Keratinocyte (primary cell): ENCODE measurements around the gene CLDN20. TPM values are rescaled to one million over a fixed set of nuclear protein-coding genes. Genes with fewer than 3 reads are reported as not detected.

Experiments
- DNase-seq: peaks from one replicate; pipeline ENCODE4 v3.0.0-alpha.2; 2011; ENCODE audit warnings: low read depth, missing footprints, low spot score
- FAIRE-seq: peaks from 2 replicates; lab custom pipeline; 2011; peaks lifted over from hg19 to GRCh38; lab: Jason Lieb, UNC
- H2AFZ ChIP-seq: 2 replicates; pipeline ENCODE4 v1.6.0; 2012; ENCODE audit warnings: low read length, control low read depth, inconsistent platforms; ENCODE audit not compliant: control insufficient read depth
- H3K27ac ChIP-seq: 2 replicates; pipeline ENCODE4 v1.5.1; 2011; ENCODE audit warnings: low read length; ENCODE audit not compliant: control insufficient read depth, insufficient read depth
- H3K27me3 ChIP-seq: 3 replicates; pipeline ENCODE4 v1.6.0; 2011; ENCODE audit warnings: low read length; ENCODE audit not compliant: control insufficient read depth, insufficient read depth; ENCODE audit errors: extremely low read depth
- H3K36me3 ChIP-seq, 2 experiments: 2 replicates in 1 of 2; 3 replicates in 1 of 2; pipeline ENCODE4 v1.5.1; 2011; ENCODE audit warnings: low read length in 2 of 2, mild to moderate bottlenecking in 1 of 2; ENCODE audit not compliant: control insufficient read depth in 2 of 2, insufficient read depth in 2 of 2; ENCODE audit errors: extremely low read depth in 1 of 2
- H3K4me1 ChIP-seq: 3 replicates; pipeline ENCODE4 v1.5.1; 2011; ENCODE audit warnings: low read length; ENCODE audit not compliant: control insufficient read depth, insufficient read depth; ENCODE audit errors: extremely low read depth
- H3K4me2 ChIP-seq: 3 replicates; pipeline ENCODE4 v1.6.0; 2011; ENCODE audit warnings: low read depth, low read length; ENCODE audit not compliant: control insufficient read depth, insufficient read depth; ENCODE audit errors: extremely low read depth
- H3K4me3 ChIP-seq, 3 experiments: fragments of 200-600 bp in 1 of 3; sonication (generic) in 1 of 3; 2 replicates in 2 of 3; 3 replicates in 1 of 3; pipeline ENCODE4 v1.5.1; 2011 to 2016; ENCODE audit warnings: low read length in 3 of 3, mild to moderate bottlenecking in 3 of 3, control low read depth in 2 of 3, inconsistent platforms in 1 of 3, low read depth in 1 of 3, mixed read lengths in 1 of 3, mixed run types in 1 of 3, moderate library complexity in 1 of 3; ENCODE audit not compliant: control insufficient read depth in 2 of 3, insufficient read depth in 2 of 3; ENCODE audit errors: extremely low read depth in 1 of 3
- H3K79me2 ChIP-seq: 2 replicates; pipeline ENCODE4 v1.6.0; 2012; ENCODE audit warnings: low read length; ENCODE audit not compliant: control insufficient read depth, insufficient read depth
- H3K9ac ChIP-seq: 3 replicates; pipeline ENCODE4 v1.6.0; 2011; ENCODE audit warnings: low read length; ENCODE audit not compliant: control insufficient read depth, insufficient read depth; ENCODE audit errors: extremely low read depth
- H3K9me1 ChIP-seq: 3 replicates; pipeline ENCODE4 v1.6.0; 2011; ENCODE audit warnings: low read length; ENCODE audit not compliant: control insufficient read depth, insufficient read depth; ENCODE audit errors: extremely low read depth
- H3K9me3 ChIP-seq: 2 replicates; pipeline ENCODE4 v1.5.1; 2012; ENCODE audit warnings: low read depth, low read length; ENCODE audit not compliant: control insufficient read depth
- H4K20me1 ChIP-seq: 3 replicates; pipeline ENCODE4 v1.6.0; 2011; ENCODE audit warnings: low read length; ENCODE audit not compliant: control insufficient read depth, insufficient read depth; ENCODE audit errors: extremely low read depth
- CTCF ChIP-seq, 3 experiments: IDR thresholded peaks in 1 of 3; conservative IDR thresholded peaks in 1 of 3; optimal IDR thresholded peaks in 1 of 3; 2 replicates in 2 of 3; 3 replicates in 1 of 3; pipeline versions ENCODE3 to v1.5.1; 2011; ENCODE audit warnings: low read length in 3 of 3, mild to moderate bottlenecking in 3 of 3, moderate library complexity in 2 of 3, control low read depth in 1 of 3, inconsistent platforms in 1 of 3; ENCODE audit not compliant: insufficient read depth in 2 of 3; ENCODE audit errors: extremely low read depth in 1 of 3
- EZH2 ChIP-seq: IDR thresholded peaks from one replicate; pipeline ENCODE4 v1.6.1; 2012; ENCODE audit warnings: inconsistent platforms, mild to moderate bottlenecking, low read length, moderate library complexity
- dilution Hi-C: fragments of 300-500 bp; cut with MboI; formaldehyde crosslinking; loops from one replicate; pipeline ENCODE4 v1.7.0; 2020; ENCODE audit warnings: low sequenced_read_pairs; ENCODE audit not compliant: extremely low pct_ligation_motif_present
- polyA plus RNA-seq, 5 experiments: library from polyadenylated mRNA; depleted of rRNA in 3 of 5; stranded (reverse) in 3 of 5; stranded (forward) in 1 of 5; unstranded in 1 of 5; fragments of >200 nt; gene quantifications; 1 replicate in 1 of 5; 2 replicates in 3 of 5; 3 replicates in 1 of 5; pipeline versions ENCODE4 v1.2.1 to v1.2.3, GENCODE V29; 2011 to 2012; ENCODE audit warnings: missing spikeins in 2 of 5, low read depth in 1 of 5, low replicate concordance in 1 of 5

Gene CLDN20
- polyA plus RNA-seq, 1 donor (not counting 4 experiments of a cell fraction or from before 2014, with no cell fraction given): 0.09 TPM

GRCh38 chr6:155244434-155244833 lies 19.4 kb upstream of the CLDN20 start:
- H3K9ac ChIP-seq: no peak overlapping the region
- no peaks in the 10 kb centered on the region for H4K20me1 ChIP-seq
- H3K27me3 ChIP-seq: no peaks in the 10 kb centered on the region
- TF ChIP-seq EZH2 (no peak), CTCF (optimal IDR thresholded peaks at IDR 0.05 in 1 of 3, IDR thresholded peaks at IDR 0.05 in 1 of 3, conservative IDR thresholded peaks at IDR 0.05 in 1 of 3; ENCODE audit: extremely low read depth in 1 of 3, insufficient read depth in 2 of 3, low read length in 3 of 3) (no peak)
- H3K36me3 ChIP-seq: peaks cover 0 to 1% of the 10 kb centered on the region in 2 experiments
- no peak overlapping the region for H2AFZ ChIP-seq
- FAIRE-seq (no peak), DNase-seq (no peak)
- H3K4me3 ChIP-seq: no peak overlapping the region
- no peaks in the 10 kb centered on the region for H3K9me1 ChIP-seq
- H3K27ac ChIP-seq: no peak overlapping the region
- dilution Hi-C loops: no loop called here
- H3K4me2 ChIP-seq: no peak overlapping the region
- H3K4me1 ChIP-seq: peaks cover 13% of the 10 kb centered on the region
- no peaks in the 10 kb centered on the region for H3K79me2 ChIP-seq
- H3K9me3 ChIP-seq: no peaks in the 10 kb centered on the region

GRCh38 chr6:155245193-155245592 lies 18.6 kb upstream of the CLDN20 start:
- Histone ChIP-seq H3K27me3 (no peaks in the 10 kb centered on the region), H3K4me3 (no peak overlapping the region), H3K9me1 (no peaks in the 10 kb centered on the region), H3K9me3 (no peaks in the 10 kb centered on the region), H3K4me2 (no peak overlapping the region), H3K4me1 (peaks cover 13% of the 10 kb centered on the region), H3K36me3 (peaks cover 0 to 1% of the 10 kb centered on the region in 2 experiments), H4K20me1 (no peaks in the 10 kb centered on the region), H3K79me2 (no peaks in the 10 kb centered on the region), H3K27ac (no peak overlapping the region), H2AFZ (no peak overlapping the region), H3K9ac (no peak overlapping the region)
- DNase-seq (no peak), FAIRE-seq (no peak)
- TF ChIP-seq CTCF (optimal IDR thresholded peaks at IDR 0.05 in 1 of 3, IDR thresholded peaks at IDR 0.05 in 1 of 3, conservative IDR thresholded peaks at IDR 0.05 in 1 of 3; ENCODE audit: extremely low read depth in 1 of 3, insufficient read depth in 2 of 3, low read length in 3 of 3) (no peak), EZH2 (no peak)
- dilution Hi-C loops: no loop called here
